Sigmoid colon (tissue), 7 donors: Measurements from ENCODE around the gene OPRM1. TPM values are rescaled to one million over a fixed set of nuclear protein-coding genes. Genes with fewer than 3 reads are reported as not detected.

Experiments
- DNase-seq: peaks from one replicate; pipeline ENCODE4 v3.0.0-alpha.2; 2019
- H3K27ac ChIP-seq, 4 donors: fragments of 200-600 bp; sonication (generic); one replicate each; pipeline ENCODE4 v1.5.1; 2016 to 2019; ENCODE audit warnings: mild to moderate bottlenecking in 1 of 4
- H3K27me3 ChIP-seq, 3 donors: fragments of 200-600 bp; sonication (generic); one replicate each; pipeline ENCODE4 v1.5.1; 2019; ENCODE audit warnings: mild to moderate bottlenecking in 1 of 3
- H3K36me3 ChIP-seq, 4 donors: fragments of 200-600 bp; sonication (generic); one replicate each; pipeline ENCODE4 v1.5.1; 2016 to 2019
- H3K4me1 ChIP-seq, 4 donors: fragments of 200-600 bp; sonication (generic); one replicate each; pipeline ENCODE4 v1.5.1; 2017 to 2019
- H3K4me3 ChIP-seq, 4 donors: fragments of 200-600 bp; sonication (generic); one replicate each; pipeline ENCODE4 v1.5.1; 2017 to 2019; ENCODE audit warnings: mild to moderate bottlenecking in 2 of 4, moderate library complexity in 1 of 4
- H3K9me3 ChIP-seq, 4 donors: fragments of 200-600 bp in 3 of 4; sonication (generic) in 3 of 4; one replicate each; pipeline versions ENCODE4 v1.5.1 to v1.6.1; 2013 to 2019
- CTCF ChIP-seq, 4 experiments: fragments of 450-650 bp in 3 of 4; fragments of 200-600 bp in 1 of 4; IDR thresholded peaks; one replicate each; pipeline ENCODE4 v1.5.1; 2016 to 2019; ENCODE audit warnings: antibody characterized with exemption in 4 of 4, mild to moderate bottlenecking in 3 of 4, moderate library complexity in 2 of 4
- EP300 ChIP-seq, 4 donors: sonication (generic); formaldehyde crosslinking; IDR thresholded peaks; one replicate each; pipeline ENCODE4 v1.6.1; 2017; ENCODE audit warnings: antibody characterized with exemption in 4 of 4
- POLR2A ChIP-seq, 2 donors: fragments of 450-650 bp; IDR thresholded peaks; one replicate each; pipeline ENCODE4 v1.6.1; 2016; ENCODE audit warnings: antibody characterized with exemption in 2 of 2, mild to moderate bottlenecking in 2 of 2, moderate library complexity in 2 of 2
- POLR2AphosphoS5 ChIP-seq, 4 donors: sonication (generic); formaldehyde crosslinking; IDR thresholded peaks; one replicate each; pipeline ENCODE4 v1.6.1; 2017; ENCODE audit warnings: antibody characterized with exemption in 4 of 4
- WGBS, 2 donors: extraction: QIAGEN DNeasy Blood & Tissue Kit; methylation state at CpG; one replicate each; pipeline ENCODE4 v1.1.7; 2013; 5-methylcytosine and 5-hydroxymethylcytosine counted together
- intact Hi-C: fragments of 100-400 bp; cut with DNase I; formaldehyde crosslinking; loops from one replicate; pipeline ENCODE4 v1.15.1; 2023
- polyA plus RNA-seq, 3 donors: library from polyadenylated mRNA; stranded (reverse); fragments of 200-250 nt; gene quantifications; one replicate each; pipeline ENCODE4 v1.2.3, GENCODE V29; 2013
- total RNA-seq, 4 donors: library from RNA; depleted of rRNA; stranded (reverse); fragments of >200 nt; gene quantifications; one replicate each; pipeline ENCODE4 v1.1.0, GENCODE V29; 2016
- donor health status: healthy with polysubstance abuse.
- donor health status: Bipolar disorder and iron deficiency.
- donor health status: healthy.

OPRM1 gene
- total and polyA plus RNA-seq, 7 donors, result 0.19 to 3.3 (median 0.49) TPM; not detected in 2

- WGBS, 2 donors, result 89 to 94% methylated on average over 4 of the region's 4 CpGs
- DNase-seq, result no peak
- Histone ChIP-seq H3K36me3 (no peaks in the 10 kb centered on the region), H3K4me3 (no peak overlapping the region), H3K27ac (no peak overlapping the region), H3K4me1 (no peaks in the 10 kb centered on the region), H3K27me3 (no peaks in the 10 kb centered on the region), H3K9me3 (no peaks in the 10 kb centered on the region)
- intact Hi-C loops, result no loop called here
- TF ChIP-seq POLR2AphosphoS5 (IDR thresholded peaks at IDR 0.05) (no peak), EP300 (IDR thresholded peaks at IDR 0.05) (no peak), POLR2A (IDR thresholded peaks at IDR 0.05) (no peak), CTCF (IDR thresholded peaks at IDR 0.05) (no peak)
Measured at GRCh38 chr6:154099211-154099610, 60.2 kb downstream of the OPRM1 start.

GRCh38 chr6:154106251-154106650, 67.2 kb downstream of the OPRM1 start:
- TF ChIP-seq POLR2A (IDR thresholded peaks at IDR 0.05) (no peak), EP300 (IDR thresholded peaks at IDR 0.05) (no peak), CTCF (IDR thresholded peaks at IDR 0.05) (no peak), POLR2AphosphoS5 (IDR thresholded peaks at IDR 0.05) (no peak)
- Histone ChIP-seq H3K4me3 (no peak overlapping the region), H3K36me3 (no peaks in the 10 kb centered on the region), H3K9me3 (no peaks in the 10 kb centered on the region), H3K27ac (no peak overlapping the region), H3K27me3 (no peaks in the 10 kb centered on the region), H3K4me1 (no peaks in the 10 kb centered on the region)
- WGBS, 2 donors, result 87 to 90% methylated on average over 2 of the region's 2 CpGs
- DNase-seq, result no peak
- intact Hi-C loops, result no loop called here

- Histone ChIP-seq H3K4me3 (no peak overlapping the region), H3K27me3 (no peaks in the 10 kb centered on the region), H3K9me3 (no peaks in the 10 kb centered on the region), H3K4me1 (no peaks in the 10 kb centered on the region), H3K27ac (no peak overlapping the region), H3K36me3 (no peaks in the 10 kb centered on the region)
- 79 to 92% methylated on average over 1 of the region's 1 CpG for WGBS, 2 donors
- no peak for TF ChIP-seq POLR2A (IDR thresholded peaks at IDR 0.05)
- TF ChIP-seq POLR2AphosphoS5 (IDR thresholded peaks at IDR 0.05), result no peak
- TF ChIP-seq EP300 (IDR thresholded peaks at IDR 0.05), result no peak
- TF ChIP-seq CTCF (IDR thresholded peaks at IDR 0.05), result no peak
- DNase-seq, result no peak
- intact Hi-C loops, result no loop called here
Measured at GRCh38 chr6:154111025-154111424, 72.0 kb downstream of the OPRM1 start.

- Histone ChIP-seq H3K4me3 (no peak overlapping the region), H3K4me1 (no peaks in the 10 kb centered on the region), H3K27ac (no peak overlapping the region), H3K27me3 (no peaks in the 10 kb centered on the region), H3K36me3 (no peaks in the 10 kb centered on the region), H3K9me3 (no peaks in the 10 kb centered on the region)
- TF ChIP-seq EP300 (IDR thresholded peaks at IDR 0.05), result no peak
- TF ChIP-seq CTCF (IDR thresholded peaks at IDR 0.05), result no peak
- no peak for TF ChIP-seq POLR2A (IDR thresholded peaks at IDR 0.05)
- TF ChIP-seq POLR2AphosphoS5 (IDR thresholded peaks at IDR 0.05), result no peak
- no peak for DNase-seq
- intact Hi-C loops, result no loop called here
- WGBS, 2 donors, result 84 to 86% methylated on average over 2 of the region's 2 CpGs
Measured at GRCh38 chr6:154112181-154112809, 73.3 kb downstream of the OPRM1 start.

GRCh38 chr6:154113392-154113791, 74.4 kb downstream of the OPRM1 start:
- no peak for DNase-seq
- Histone ChIP-seq H3K27me3 (no peaks in the 10 kb centered on the region), H3K27ac (no peak overlapping the region), H3K4me1 (no peaks in the 10 kb centered on the region), H3K9me3 (no peaks in the 10 kb centered on the region), H3K36me3 (no peaks in the 10 kb centered on the region), H3K4me3 (no peak overlapping the region)
- WGBS, 2 donors, result 89 to 92% methylated on average over 3 of the region's 3 CpGs
- TF ChIP-seq POLR2A (IDR thresholded peaks at IDR 0.05), result no peak
- TF ChIP-seq CTCF (IDR thresholded peaks at IDR 0.05), result no peak
- no peak for TF ChIP-seq POLR2AphosphoS5 (IDR thresholded peaks at IDR 0.05)
- TF ChIP-seq EP300 (IDR thresholded peaks at IDR 0.05), result no peak
- intact Hi-C loops, result no loop called here
